ENCODE results near the gene USP37. TPM values are rescaled to one million over a fixed set of nuclear protein-coding genes. Genes with fewer than 3 reads are reported as not detected.
A peak's percentile ranks its signal among the peaks of the same experiment; 100 is the strongest.

The USP37 gene
- total RNA-seq, 1 donor from 2014 or later = 6.4 TPM

DNA sequence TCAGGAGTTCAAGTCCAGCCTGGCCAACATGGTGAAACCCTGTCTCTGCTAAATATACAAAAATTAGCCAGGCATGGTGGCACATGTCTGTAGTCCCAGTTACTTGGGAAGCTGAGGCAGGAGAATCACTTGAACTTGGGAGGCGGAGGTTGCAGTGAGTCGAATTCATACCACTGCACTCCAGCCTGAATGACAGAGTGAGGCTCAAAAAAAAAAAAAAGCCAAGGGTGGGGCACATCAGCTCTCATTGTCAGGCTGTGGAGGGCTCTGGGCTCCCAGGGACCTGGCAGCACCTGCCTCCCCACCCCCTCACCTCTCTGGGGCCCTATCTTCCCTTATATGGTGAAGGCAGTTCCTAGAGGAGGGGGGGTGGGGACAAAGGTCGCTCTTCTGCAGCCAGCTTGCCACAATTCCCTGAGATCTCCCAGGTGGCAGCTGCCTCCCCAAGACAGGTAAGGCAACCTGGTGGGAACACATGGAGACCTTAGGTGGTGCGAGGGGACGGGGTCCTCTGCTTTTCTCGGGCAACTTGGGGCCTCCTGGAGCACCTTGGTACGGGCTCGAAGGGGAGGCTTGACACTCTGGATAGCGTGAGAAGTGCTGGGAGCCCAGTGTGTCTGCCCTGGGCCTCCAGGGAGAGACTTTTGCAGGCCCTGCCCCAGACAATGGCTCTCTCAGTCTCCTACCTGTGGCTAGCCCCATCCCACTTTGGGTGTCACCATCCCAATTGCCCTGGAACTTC is 149.3 kb downstream of the USP37 start, which contains the start of gene VIL1:
VIL1 (plus strand) TSS at position 407 of the 742 bp plus-strand sequence. CDS start 4,656 bp downstream, outside the sequence.
- Mint-ChIP-seq H3K27me3 (ENCODE audit: low read depth, unreplicated experiment) (peaks cover 12% of the 10 kb centered on the region), H3K4me3 (ENCODE audit: unreplicated experiment) (no peak within 1 kb of the TSS), H3K4me1 (ENCODE audit: low read depth, unreplicated experiment) (no peaks in the 10 kb centered on the region), H3K27ac (ENCODE audit: unreplicated experiment) (no peak within 1 kb of the TSS), H3K36me3 (ENCODE audit: low read depth, unreplicated experiment) (peaks cover 2% of the 10 kb centered on the region), H3K9me3 (ENCODE audit: unreplicated experiment) (no peaks in the 10 kb centered on the region)
- Histone ChIP-seq H3K79me2 (ENCODE audit: insufficient read depth, low read length) (no peaks in the 10 kb centered on the region), H3K4me1 (ENCODE audit: insufficient read depth, low read length) (no peaks in the 10 kb centered on the region), H3K4me3 (ENCODE audit: insufficient read depth, low read depth, low read length) (no peak within 1 kb of the TSS), H4K20me1 (ENCODE audit: insufficient read depth, low read length) (no peaks in the 10 kb centered on the region), H3K27me3 (ENCODE audit: insufficient read depth, low read length) (no peaks in the 10 kb centered on the region), H3K9ac (ENCODE audit: low read length) (no peak within 1 kb of the TSS), H2AFZ (ENCODE audit: low read depth, low read length) (no peak within 1 kb of the TSS), H3K9me3 (ENCODE audit: insufficient read depth, low read depth, low read length) (no peaks in the 10 kb centered on the region), H3K4me2 (ENCODE audit: low read length) (no peak within 1 kb of the TSS), H3K27ac (ENCODE audit: low read depth, low read length) (no peak within 1 kb of the TSS), H3K36me3 (ENCODE audit: insufficient read depth, low read length) (no peaks in the 10 kb centered on the region)
- FAIRE-seq (no peak), DNase-seq (ENCODE audit: low read depth) (no peak)
- TF ChIP-seq, protein P1, sequence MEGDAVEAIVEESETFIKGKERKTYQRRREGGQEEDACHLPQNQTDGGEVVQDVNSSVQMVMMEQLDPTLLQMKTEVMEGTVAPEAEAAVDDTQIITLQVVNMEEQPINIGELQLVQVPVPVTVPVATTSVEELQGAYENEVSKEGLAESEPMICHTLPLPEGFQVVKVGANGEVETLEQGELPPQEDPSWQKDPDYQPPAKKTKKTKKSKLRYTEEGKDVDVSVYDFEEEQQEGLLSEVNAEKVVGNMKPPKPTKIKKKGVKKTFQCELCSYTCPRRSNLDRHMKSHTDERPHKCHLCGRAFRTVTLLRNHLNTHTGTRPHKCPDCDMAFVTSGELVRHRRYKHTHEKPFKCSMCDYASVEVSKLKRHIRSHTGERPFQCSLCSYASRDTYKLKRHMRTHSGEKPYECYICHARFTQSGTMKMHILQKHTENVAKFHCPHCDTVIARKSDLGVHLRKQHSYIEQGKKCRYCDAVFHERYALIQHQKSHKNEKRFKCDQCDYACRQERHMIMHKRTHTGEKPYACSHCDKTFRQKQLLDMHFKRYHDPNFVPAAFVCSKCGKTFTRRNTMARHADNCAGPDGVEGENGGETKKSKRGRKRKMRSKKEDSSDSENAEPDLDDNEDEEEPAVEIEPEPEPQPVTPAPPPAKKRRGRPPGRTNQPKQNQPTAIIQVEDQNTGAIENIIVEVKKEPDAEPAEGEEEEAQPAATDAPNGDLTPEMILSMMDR (IDR thresholded peaks at IDR 0.05; ENCODE audit: insufficient read depth, low read depth, low read length) = no peak
- no peak for TF ChIP-seq EZH2 (IDR thresholded peaks at IDR 0.05; ENCODE audit: insufficient read depth, low read length)

DNA sequence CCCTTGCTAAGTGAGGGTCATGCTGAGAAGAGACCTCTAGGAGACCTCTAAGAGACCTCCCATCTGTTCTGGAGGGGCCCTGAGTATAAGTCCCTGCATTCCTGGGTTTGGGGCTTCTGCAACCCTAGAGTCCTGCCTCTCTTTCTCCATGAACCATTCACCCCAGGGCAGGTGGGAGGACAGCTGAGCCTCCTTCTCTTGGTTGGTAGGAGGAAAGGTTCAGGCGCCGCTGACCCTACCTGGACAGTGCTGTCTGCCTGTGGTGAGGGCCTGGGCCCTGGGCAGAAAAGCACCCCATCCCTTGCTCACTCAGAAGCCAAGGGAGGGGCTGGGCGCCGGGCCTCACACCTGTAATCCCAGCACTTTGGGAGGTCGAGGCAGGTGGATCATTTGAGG is 149.8 kb downstream of the USP37 start:
- no peaks in the 10 kb centered on the region for H3K9me3 ChIP-seq (ENCODE audit: insufficient read depth, low read depth, low read length)
- peaks cover 2% of the 10 kb centered on the region for H3K36me3 Mint-ChIP-seq (ENCODE audit: low read depth, unreplicated experiment)
- no peak overlapping the region for H3K27ac ChIP-seq (ENCODE audit: low read depth, low read length)
- no peak overlapping the region for H3K9ac ChIP-seq (ENCODE audit: low read length)
- no peaks in the 10 kb centered on the region for H3K9me3 Mint-ChIP-seq (ENCODE audit: unreplicated experiment)
- H4K20me1 ChIP-seq (ENCODE audit: insufficient read depth, low read length) = no peaks in the 10 kb centered on the region
- no peak overlapping the region for H3K4me3 ChIP-seq (ENCODE audit: insufficient read depth, low read depth, low read length)
- no peak overlapping the region for H3K4me3 Mint-ChIP-seq (ENCODE audit: unreplicated experiment)
- no peak overlapping the region for H3K27ac Mint-ChIP-seq (ENCODE audit: unreplicated experiment)
- H3K4me1 Mint-ChIP-seq (ENCODE audit: low read depth, unreplicated experiment) = no peaks in the 10 kb centered on the region
- FAIRE-seq = no peak
- H3K27me3 ChIP-seq (ENCODE audit: insufficient read depth, low read length) = no peaks in the 10 kb centered on the region
- H3K4me2 ChIP-seq (ENCODE audit: low read length) = no peak overlapping the region
- H3K27me3 Mint-ChIP-seq (ENCODE audit: low read depth, unreplicated experiment) = peaks cover 9% of the 10 kb centered on the region
- no peaks in the 10 kb centered on the region for H3K79me2 ChIP-seq (ENCODE audit: insufficient read depth, low read length)
- H3K4me1 ChIP-seq (ENCODE audit: insufficient read depth, low read length) = no peaks in the 10 kb centered on the region
- H3K36me3 ChIP-seq (ENCODE audit: insufficient read depth, low read length) = no peaks in the 10 kb centered on the region
- no peak overlapping the region for H2AFZ ChIP-seq (ENCODE audit: low read depth, low read length)
- no peak for TF ChIP-seq EZH2 (IDR thresholded peaks at IDR 0.05; ENCODE audit: insufficient read depth, low read length)
- TF ChIP-seq, protein P1 (IDR thresholded peaks at IDR 0.05; ENCODE audit: insufficient read depth, low read depth, low read length) = no peak
- DNase-seq (ENCODE audit: low read depth) = no peak

DNA sequence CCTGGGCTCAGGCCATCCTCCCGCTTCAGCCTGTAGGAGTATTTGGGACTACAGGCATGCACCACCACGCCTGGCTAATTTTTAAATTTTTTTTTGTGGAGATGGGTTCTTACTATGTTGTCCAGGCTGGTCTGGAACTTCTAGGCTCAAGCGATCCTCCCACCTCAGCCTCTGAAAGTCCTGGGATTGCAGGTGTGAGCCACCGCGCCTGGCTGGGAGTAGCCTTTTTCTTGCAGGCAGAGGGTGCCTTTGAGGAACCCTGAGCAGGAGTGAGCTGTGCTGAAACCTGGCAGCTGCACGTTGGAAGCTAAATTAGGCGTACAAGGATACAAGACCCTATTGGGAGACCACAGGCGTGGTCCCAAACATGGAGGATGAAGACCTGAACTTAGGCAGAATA is 160.4 kb downstream of the USP37 start:
- Histone ChIP-seq H3K4me2 (ENCODE audit: low read length) (no peak overlapping the region), H3K4me1 (ENCODE audit: insufficient read depth, low read length) (peaks cover 18% of the 10 kb centered on the region), H4K20me1 (ENCODE audit: insufficient read depth, low read length) (no peaks in the 10 kb centered on the region), H3K27ac (ENCODE audit: low read depth, low read length) (no peak overlapping the region), H3K27me3 (ENCODE audit: insufficient read depth, low read length) (no peaks in the 10 kb centered on the region), H3K4me3 (ENCODE audit: insufficient read depth, low read depth, low read length) (no peak overlapping the region), H3K36me3 (ENCODE audit: insufficient read depth, low read length) (peaks cover 3% of the 10 kb centered on the region), H3K9me3 (ENCODE audit: insufficient read depth, low read depth, low read length) (no peaks in the 10 kb centered on the region), H3K9ac (ENCODE audit: low read length) (no peak overlapping the region), H3K79me2 (ENCODE audit: insufficient read depth, low read length) (peaks cover under 1% of the 10 kb centered on the region), H2AFZ (ENCODE audit: low read depth, low read length) (no peak overlapping the region)
- no peak for DNase-seq (ENCODE audit: low read depth)
- H3K27me3 Mint-ChIP-seq (ENCODE audit: low read depth, unreplicated experiment) = peaks cover 5% of the 10 kb centered on the region
- no peaks in the 10 kb centered on the region for H3K9me3 Mint-ChIP-seq (ENCODE audit: unreplicated experiment)
- TF ChIP-seq, protein P1 (IDR thresholded peaks at IDR 0.05; ENCODE audit: insufficient read depth, low read depth, low read length) = no peak
- no peak for TF ChIP-seq EZH2 (IDR thresholded peaks at IDR 0.05; ENCODE audit: insufficient read depth, low read length)
- no peak overlapping the region for H3K4me3 Mint-ChIP-seq (ENCODE audit: unreplicated experiment)
- peaks cover 7% of the 10 kb centered on the region for H3K4me1 Mint-ChIP-seq (ENCODE audit: low read depth, unreplicated experiment)
- no peak for FAIRE-seq
- H3K27ac Mint-ChIP-seq (ENCODE audit: unreplicated experiment) = peak overlapping the region; percentile 12
- H3K36me3 Mint-ChIP-seq (ENCODE audit: low read depth, unreplicated experiment) = no peaks in the 10 kb centered on the region
